Activated naive CD8-positive, alpha-beta T cell (primary cell): ENCODE data around the gene ST8SIA5.

Source experiments
- H3K27ac Mint-ChIP-seq: one replicate; pipeline ENCODE4 v1.8.0; 2021; ENCODE audit warnings: mixed read lengths
- H3K27me3 Mint-ChIP-seq: one replicate; pipeline ENCODE4 v1.8.0; 2021; ENCODE audit warnings: mixed read lengths
- H3K36me3 Mint-ChIP-seq: one replicate; pipeline ENCODE4 v1.8.0; 2021; ENCODE audit warnings: mixed read lengths
- H3K4me1 Mint-ChIP-seq: one replicate; pipeline ENCODE4 v1.8.0; 2021; ENCODE audit warnings: low read depth, mixed read lengths
- H3K4me3 Mint-ChIP-seq: one replicate; pipeline ENCODE4 v1.8.0; 2021; ENCODE audit warnings: mild to moderate bottlenecking, mixed read lengths
- H3K9me3 Mint-ChIP-seq: one replicate; pipeline ENCODE4 v1.8.0; 2021; ENCODE audit warnings: low read depth, mixed read lengths

Gene ST8SIA5

GRCh38 chr18:46624127-46624526 is 132.7 kb downstream of the ST8SIA5 start:
- Mint-ChIP-seq H3K4me1 (peaks cover 43% of the 10 kb centered on the region), H3K9me3 (no peaks in the 10 kb centered on the region), H3K27ac (no peak overlapping the region), H3K36me3 (no peaks in the 10 kb centered on the region), H3K27me3 (no peaks in the 10 kb centered on the region), H3K4me3 (peak overlapping the region; percentile 51)

GRCh38 chr18:46623541-46623940 is 133.3 kb downstream of the ST8SIA5 start:
- Mint-ChIP-seq H3K9me3 (no peaks in the 10 kb centered on the region), H3K4me1 (peaks cover 43% of the 10 kb centered on the region), H3K36me3 (no peaks in the 10 kb centered on the region), H3K4me3 (peak overlapping the region; percentile 51), H3K27ac (peak overlapping the region; percentile 54), H3K27me3 (no peaks in the 10 kb centered on the region)

- Mint-ChIP-seq H3K4me1 (peaks cover 43% of the 10 kb centered on the region), H3K36me3 (no peaks in the 10 kb centered on the region), H3K4me3 (peak overlapping the region; percentile 51), H3K27ac (no peak overlapping the region), H3K27me3 (no peaks in the 10 kb centered on the region), H3K9me3 (no peaks in the 10 kb centered on the region)
These were observed 133.9 kb downstream of the ST8SIA5 start for GRCh38 chr18:46622999-46623398.

- Mint-ChIP-seq H3K27ac (no peak overlapping the region), H3K27me3 (no peaks in the 10 kb centered on the region), H3K4me3 (no peak overlapping the region), H3K36me3 (no peaks in the 10 kb centered on the region), H3K9me3 (no peaks in the 10 kb centered on the region), H3K4me1 (peaks cover 43% of the 10 kb centered on the region)
These were observed 134.4 kb downstream of the ST8SIA5 start for GRCh38 chr18:46622451-46622850.

GRCh38 chr18:46621871-46622270 is 135.0 kb downstream of the ST8SIA5 start:
- no peaks in the 10 kb centered on the region for H3K27me3 Mint-ChIP-seq
- H3K36me3 Mint-ChIP-seq, result no peaks in the 10 kb centered on the region
- H3K9me3 Mint-ChIP-seq, result no peaks in the 10 kb centered on the region
- H3K27ac Mint-ChIP-seq, result no peak overlapping the region
- H3K4me1 Mint-ChIP-seq, result peaks cover 43% of the 10 kb centered on the region
- no peak overlapping the region for H3K4me3 Mint-ChIP-seq

GRCh38 chr18:46621111-46621766 is 135.6 kb downstream of the ST8SIA5 start:
- Mint-ChIP-seq H3K36me3 (no peaks in the 10 kb centered on the region), H3K4me3 (no peak overlapping the region), H3K4me1 (peaks cover 43% of the 10 kb centered on the region), H3K27ac (no peak overlapping the region), H3K27me3 (no peaks in the 10 kb centered on the region), H3K9me3 (no peaks in the 10 kb centered on the region)

- no peak overlapping the region for H3K27ac Mint-ChIP-seq
- H3K4me3 Mint-ChIP-seq, result no peak overlapping the region
- no peaks in the 10 kb centered on the region for H3K27me3 Mint-ChIP-seq
- peaks cover 37% of the 10 kb centered on the region for H3K4me1 Mint-ChIP-seq
- no peaks in the 10 kb centered on the region for H3K36me3 Mint-ChIP-seq
- no peaks in the 10 kb centered on the region for H3K9me3 Mint-ChIP-seq
These were observed 137.3 kb downstream of the ST8SIA5 start for GRCh38 chr18:46619559-46619958.
